GM12865 (cell line): Measurements from ENCODE around the gene DHPS.

Experiments used
- DNase-seq: peaks from one replicate; pipeline ENCODE4 v3.0.0; 2010; ENCODE audit warnings: low read depth
- H3K4me3 ChIP-seq: 2 replicates; pipeline ENCODE4 v1.5.1; 2011; ENCODE audit warnings: mild to moderate bottlenecking, low read depth, low read length, control low read depth
- TF ChIP-seq, protein P1 (sequence below): IDR thresholded peaks from 2 replicates; pipeline ENCODE4 v1.5.1; 2011; ENCODE audit warnings: low read length, control low read depth, low read depth, inconsistent platforms; ENCODE audit not compliant: insufficient read depth; ENCODE audit errors: missing control alignments

DHPS gene

DNA sequence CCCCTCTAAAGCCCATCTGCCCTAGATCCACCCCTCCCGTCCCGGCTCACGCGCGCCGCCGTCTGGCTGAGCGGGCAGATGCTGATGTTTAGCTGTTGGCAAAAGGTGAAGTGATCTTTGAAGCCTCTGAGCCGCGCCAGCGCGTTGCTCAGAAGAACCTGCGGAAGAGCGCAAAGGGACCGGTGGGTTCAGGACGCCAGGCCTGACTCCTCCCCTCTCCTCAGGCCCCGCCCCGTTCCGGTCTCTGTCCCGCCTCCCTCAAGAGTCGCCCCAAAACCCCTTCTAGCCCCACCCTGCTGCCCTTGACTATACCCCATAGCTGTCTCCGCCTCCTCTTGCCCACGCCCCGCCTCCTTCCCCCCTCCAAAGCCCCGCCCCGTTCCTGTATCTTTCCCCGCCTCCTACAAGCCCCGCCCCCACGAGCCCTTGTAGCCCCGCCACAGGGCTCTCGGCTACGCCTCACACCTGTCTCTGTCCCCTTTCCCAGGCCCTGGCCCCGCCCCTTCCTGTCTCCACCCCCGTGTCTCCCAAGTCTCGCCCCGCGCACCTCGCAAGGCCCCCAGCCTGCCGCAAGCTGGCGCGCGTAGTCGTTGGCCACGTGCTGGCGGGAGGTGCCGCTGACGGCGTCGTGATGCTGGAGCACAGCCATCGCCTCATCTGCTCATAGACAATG, 24.6 kb downstream of the DHPS start:
- H3K4me3 ChIP-seq: no peak overlapping the region
- DNase-seq: no peak
- TF ChIP-seq, protein P1, sequence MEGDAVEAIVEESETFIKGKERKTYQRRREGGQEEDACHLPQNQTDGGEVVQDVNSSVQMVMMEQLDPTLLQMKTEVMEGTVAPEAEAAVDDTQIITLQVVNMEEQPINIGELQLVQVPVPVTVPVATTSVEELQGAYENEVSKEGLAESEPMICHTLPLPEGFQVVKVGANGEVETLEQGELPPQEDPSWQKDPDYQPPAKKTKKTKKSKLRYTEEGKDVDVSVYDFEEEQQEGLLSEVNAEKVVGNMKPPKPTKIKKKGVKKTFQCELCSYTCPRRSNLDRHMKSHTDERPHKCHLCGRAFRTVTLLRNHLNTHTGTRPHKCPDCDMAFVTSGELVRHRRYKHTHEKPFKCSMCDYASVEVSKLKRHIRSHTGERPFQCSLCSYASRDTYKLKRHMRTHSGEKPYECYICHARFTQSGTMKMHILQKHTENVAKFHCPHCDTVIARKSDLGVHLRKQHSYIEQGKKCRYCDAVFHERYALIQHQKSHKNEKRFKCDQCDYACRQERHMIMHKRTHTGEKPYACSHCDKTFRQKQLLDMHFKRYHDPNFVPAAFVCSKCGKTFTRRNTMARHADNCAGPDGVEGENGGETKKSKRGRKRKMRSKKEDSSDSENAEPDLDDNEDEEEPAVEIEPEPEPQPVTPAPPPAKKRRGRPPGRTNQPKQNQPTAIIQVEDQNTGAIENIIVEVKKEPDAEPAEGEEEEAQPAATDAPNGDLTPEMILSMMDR: no peak

DNA sequence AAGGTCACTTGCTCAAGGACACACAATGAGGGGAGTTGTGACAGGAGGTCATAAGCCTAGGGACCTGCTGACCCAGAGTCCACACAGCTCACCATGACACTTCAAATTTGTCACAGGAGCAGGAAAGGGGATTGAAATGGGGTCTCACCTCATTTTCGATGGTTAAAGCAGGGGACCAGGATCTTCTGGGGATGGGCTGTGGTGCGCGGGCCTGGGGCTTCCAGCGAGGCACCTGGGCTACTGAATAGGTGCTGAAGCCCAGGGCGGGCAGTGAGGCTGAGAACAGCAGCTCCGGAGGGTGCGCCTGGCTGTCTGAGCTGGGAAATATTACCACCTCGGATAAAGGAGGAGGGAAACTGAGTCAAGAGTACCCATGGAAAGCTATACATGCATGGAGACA, 26.1 kb downstream of the DHPS start:
- TF ChIP-seq, protein P1: no peak
- DNase-seq: no peak
- no peak overlapping the region for H3K4me3 ChIP-seq

DNA sequence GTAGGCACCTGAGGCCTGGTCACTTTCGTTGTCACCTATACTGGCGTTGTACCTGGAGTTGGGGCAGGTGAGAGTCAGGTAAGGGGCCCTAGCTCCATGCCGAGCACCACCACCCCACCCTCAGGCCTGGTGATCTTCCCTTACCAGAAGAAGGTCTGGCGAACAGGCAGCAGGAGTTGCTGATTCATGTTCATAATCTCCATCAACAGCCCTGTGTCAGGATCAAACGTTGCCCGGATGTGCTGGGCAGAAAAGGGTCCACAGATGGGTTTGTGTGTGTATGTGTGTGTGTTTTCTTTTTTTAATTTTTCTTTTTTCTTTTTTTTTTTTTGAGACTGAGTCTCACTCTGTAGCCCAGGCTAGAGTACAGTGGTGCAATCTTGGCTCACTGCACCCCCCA, 29.5 kb downstream of the DHPS start:
- TF ChIP-seq, protein P1: no peak
- DNase-seq: no peak
- no peak overlapping the region for H3K4me3 ChIP-seq

DNA sequence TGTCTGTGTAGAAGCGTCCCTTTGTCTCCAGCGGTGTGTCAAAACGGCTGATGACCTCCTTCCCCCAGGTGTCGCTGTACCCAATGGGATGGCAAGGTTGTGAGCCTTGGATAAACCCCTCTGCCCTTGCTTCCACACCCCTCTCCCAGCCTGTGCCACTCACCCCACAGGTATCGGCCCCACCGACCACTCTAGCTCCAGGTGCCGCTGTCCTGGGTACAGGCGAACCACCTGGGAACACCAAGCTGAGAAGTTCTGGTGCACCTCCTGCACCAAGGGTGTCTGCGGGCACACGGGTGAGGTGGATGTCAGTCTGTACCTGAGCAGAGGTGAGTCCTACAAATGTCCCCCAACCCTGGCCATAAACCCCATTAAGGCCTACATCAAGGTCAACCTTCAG, 31.7 kb downstream of the DHPS start:
- no peak overlapping the region for H3K4me3 ChIP-seq
- TF ChIP-seq, protein P1: no peak
- no peak for DNase-seq

DNA sequence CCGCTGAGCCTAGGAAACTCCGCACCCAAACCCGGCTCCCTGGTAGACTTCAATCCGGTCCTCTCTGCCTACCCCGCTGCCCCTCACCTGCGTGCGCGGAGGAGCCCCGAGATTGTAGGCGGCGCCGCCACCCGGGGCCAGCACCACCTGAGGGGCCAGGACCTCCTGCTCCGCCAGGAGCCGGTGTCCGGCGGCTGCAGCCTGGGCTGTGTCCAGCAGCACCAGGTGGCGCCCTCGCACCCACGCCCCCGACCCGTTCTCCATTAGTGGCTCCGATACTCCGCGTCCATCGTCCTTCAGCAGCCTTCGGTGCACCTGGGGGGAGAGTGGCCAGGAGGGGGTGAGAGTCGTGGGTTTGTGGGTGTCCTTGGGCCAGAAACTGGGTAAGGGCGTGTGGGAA, 33.6 kb downstream of the DHPS start:
- DNase-seq: no peak
- H3K4me3 ChIP-seq: no peak overlapping the region
- TF ChIP-seq, protein P1: no peak

DNA sequence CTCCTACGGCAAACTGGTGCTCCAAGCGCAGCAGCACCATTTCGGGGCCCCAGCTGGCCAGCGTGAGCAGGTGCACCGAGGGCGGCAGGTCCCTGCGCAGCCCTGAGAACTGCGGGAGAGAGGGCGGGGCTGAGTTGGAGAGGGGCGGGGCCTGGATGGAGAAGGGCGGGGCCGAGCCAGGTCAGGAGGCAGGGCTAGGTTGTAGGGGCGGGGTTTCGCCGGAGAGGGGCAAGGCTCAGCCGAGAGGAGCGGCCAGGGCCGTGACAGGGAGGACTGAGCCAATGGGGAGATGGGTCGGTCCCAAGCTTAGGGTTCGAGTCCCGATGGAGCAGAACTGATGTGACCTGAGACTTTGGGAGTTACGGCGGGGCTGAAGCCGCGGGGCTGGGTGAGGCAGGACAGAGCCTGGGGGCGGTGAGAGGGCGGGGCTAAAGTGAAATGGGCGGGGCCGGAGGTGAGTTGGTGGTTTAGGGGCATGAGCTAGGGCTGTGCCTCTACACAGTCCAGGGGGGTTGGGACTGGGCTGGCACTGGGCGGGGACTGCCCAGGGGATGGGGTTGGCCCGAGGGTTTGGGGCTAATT, 34.1 kb downstream of the DHPS start:
- no peak overlapping the region for H3K4me3 ChIP-seq
- peak; percentile 24 for DNase-seq
- TF ChIP-seq, protein P1: no peak

DNA sequence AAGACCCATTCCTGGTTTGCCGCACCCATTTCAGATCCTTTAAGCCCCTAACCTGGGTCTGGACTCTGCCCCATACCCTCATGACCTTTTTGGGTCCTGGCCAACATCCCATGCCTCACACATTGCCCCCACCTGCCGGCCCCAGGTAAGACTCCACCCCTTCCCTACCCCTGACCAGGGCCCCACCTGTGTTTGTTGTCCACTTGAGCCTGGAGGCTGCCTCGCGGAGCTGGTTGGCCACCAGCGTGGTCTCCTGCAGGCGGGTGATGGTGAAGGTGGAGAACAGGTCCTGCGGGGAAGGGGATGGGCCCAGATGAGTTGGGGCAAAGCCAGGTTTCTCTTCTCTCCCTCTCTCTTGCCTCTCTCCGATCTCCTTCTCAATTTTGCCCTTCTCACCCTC, 34.6 kb downstream of the DHPS start:
- no peak for DNase-seq
- H3K4me3 ChIP-seq: no peak overlapping the region
- TF ChIP-seq, protein P1: no peak
